MCF 10A (cell line): Measurements from ENCODE around the gene FAM117A. TPM values are rescaled to one million over a fixed set of nuclear protein-coding genes. Genes with fewer than 3 reads are reported as not detected.

Experiments used
- BruUV-seq: library from RNA; stranded (reverse); fragments of 400-500 nt; replicated peaks from 2 replicates; lab custom pipeline; 2021; lab: Mats Ljungman, UMichigan
- CTCF ChIA-PET: fragments of 300-600 bp; sonication (Branson Sonifier 250); formaldehyde crosslinking; extraction: SDS; loops from one replicate; lab custom pipeline; 2021; ENCODE audit warnings: antibody characterized with exemption, inconsistent platforms; lab: Yijun Ruan, JAX
- POLR2A ChIA-PET: fragments of 300-600, 350-650 bp; sonication (Branson Sonifier 250); formaldehyde crosslinking; extraction: SDS; loops from one replicate; lab custom pipeline; 2020; ENCODE audit warnings: antibody characterized with exemption, inconsistent platforms; lab: Yijun Ruan, JAX
- DNase-seq: peaks from one replicate; pipeline ENCODE4 v3.0.0-alpha.2; 2018; ENCODE audit not compliant: unreplicated experiment
- H3K27ac Mint-ChIP-seq: one replicate; pipeline ENCODE4 v1.8.0; 2022; ENCODE audit warnings: mild to moderate bottlenecking, low read depth, mixed read lengths; ENCODE audit not compliant: unreplicated experiment
- H3K27me3 Mint-ChIP-seq: one replicate; pipeline ENCODE4 v1.8.0; 2022; ENCODE audit warnings: mixed read lengths; ENCODE audit not compliant: insufficient read depth, unreplicated experiment
- H3K36me3 Mint-ChIP-seq: one replicate; pipeline ENCODE4 v1.8.0; 2022; ENCODE audit warnings: mild to moderate bottlenecking, moderate library complexity, mixed read lengths; ENCODE audit not compliant: insufficient read depth, unreplicated experiment
- H3K4me1 Mint-ChIP-seq: one replicate; pipeline ENCODE4 v1.8.0; 2022; ENCODE audit warnings: mixed read lengths; ENCODE audit not compliant: insufficient read depth, unreplicated experiment
- H3K4me3 Mint-ChIP-seq: one replicate; pipeline ENCODE4 v1.8.0; 2022; ENCODE audit warnings: mild to moderate bottlenecking, moderate library complexity, mixed read lengths; ENCODE audit not compliant: unreplicated experiment
- H3K9me3 Mint-ChIP-seq: one replicate; pipeline ENCODE4 v1.8.0; 2022; ENCODE audit warnings: mixed read lengths; ENCODE audit not compliant: unreplicated experiment
- CTCF ChIP-seq: fragments of 200-600 bp; IDR thresholded peaks from one replicate; pipeline ENCODE4 v1.8.0; 2022; ENCODE audit warnings: antibody characterized with exemption, mild to moderate bottlenecking; ENCODE audit not compliant: unreplicated experiment
- intact Hi-C: fragments of 100-400 bp; cut with micrococcal nuclease; formaldehyde crosslinking; loops from 2 replicates; pipeline ENCODE4 v1.14.1; 2022
- total RNA-seq: library from RNA; stranded (reverse); gene quantifications from 2 replicates; pipeline ENCODE4 v1.2.3, GENCODE V29; 2022

Gene FAM117A
- total RNA-seq, 1 experiment from 2014 or later, result 2.0 TPM

- TF ChIP-seq CTCF, result no peak
- intact Hi-C loops, result no loop called here
- Mint-ChIP-seq H3K4me1 (peaks cover 17% of the 10 kb centered on the region), H3K9me3 (no peaks in the 10 kb centered on the region), H3K27ac (peak within 1 kb of the TSS; percentile 98), H3K27me3 (no peaks in the 10 kb centered on the region), H3K4me3 (peak within 1 kb of the TSS; percentile 93), H3K36me3 (peaks cover 50% of the 10 kb centered on the region)
- no TSS peak for BruUV-seq
- DNase-seq, result peak; percentile 99
- ChIA-PET POLR2A (interaction anchor here (0.6 to 3.0 kb wide), 25 partner anchors 9 to 1885 kb away, joined by 3 to 35 read pairs (median 4); partner anchors contain the start of genes FAM117A, SLC35B1 and SPOP), CTCF (interaction anchor here (0.6 to 1.1 kb wide), 3 partner anchors 9 to 143 kb away, joined by 3 to 6 read pairs (median 3); partner anchors contain the start of gene SLC35B1)
Measured at GRCh38 chr17:49788478-49789242, 24.7 kb upstream of the FAM117A start, which contains the start of gene KAT7. TSS of gene KAT7 (plus strand) at chr17:49788681. CDS start at chr17:49788835, 154 bp downstream.

- intact Hi-C loops, result no loop called here
- TSS peak; percentile 82 for BruUV-seq
- no peak for TF ChIP-seq CTCF
Measured at GRCh38 chr17:49787884-49788477, 24.1 kb upstream of the FAM117A start.

GRCh38 chr17:49784636-49785035, 20.7 kb upstream of the FAM117A start:
- intact Hi-C loops, result no loop called here
- Mint-ChIP-seq H3K4me1 (peaks cover 13% of the 10 kb centered on the region), H3K9me3 (no peaks in the 10 kb centered on the region), H3K4me3 (no peak overlapping the region), H3K27me3 (no peaks in the 10 kb centered on the region), H3K27ac (peak overlapping the region; percentile 0), H3K36me3 (peaks cover 17% of the 10 kb centered on the region)
- BruUV-seq, result no TSS peak
- TF ChIP-seq CTCF, result no peak
- CTCF ChIA-PET, result interaction anchor here (0.6 to 0.8 kb wide), 2 partner anchors 218 to 288 kb away, joined by 3 read pairs; no protein-coding TSS in a partner anchor
- no peak for DNase-seq
- POLR2A ChIA-PET, result interaction anchor here (1.6 kb wide), 1 partner anchor 76 kb away, joined by 6 read pairs; no protein-coding TSS in a partner anchor

More at GRCh38 chr17:49787884-49788477, 24.1 kb upstream of the FAM117A start:
- DNase-seq, result no peak
- peaks cover 17% of the 10 kb centered on the region for H3K4me1 Mint-ChIP-seq
- ChIA-PET POLR2A (interaction anchor here (0.6 to 3.0 kb wide), 24 partner anchors 9 to 374 kb away, joined by 3 to 35 read pairs (median 4); partner anchors contain the start of genes FAM117A, SLC35B1 and SPOP), CTCF (interaction anchor here (0.6 to 1.1 kb wide), 4 partner anchors 10 to 143 kb away, joined by 3 to 6 read pairs (median 3); partner anchors contain the start of gene SLC35B1)
- H3K4me3 Mint-ChIP-seq, result peak overlapping the region; percentile 93
- peak overlapping the region; percentile 98 for H3K27ac Mint-ChIP-seq
- no peaks in the 10 kb centered on the region for H3K27me3 Mint-ChIP-seq
- H3K36me3 Mint-ChIP-seq, result peaks cover 43% of the 10 kb centered on the region
- no peaks in the 10 kb centered on the region for H3K9me3 Mint-ChIP-seq

- peaks cover 9% of the 10 kb centered on the region for H3K4me1 Mint-ChIP-seq
- POLR2A ChIA-PET, result interaction anchor here (0.7 to 1.7 kb wide), 2 partner anchors 12 to 22 kb away, joined by 3 to 4 read pairs; no protein-coding TSS in a partner anchor
- DNase-seq, result no peak
- CTCF ChIA-PET, result no interaction called here
- H3K27me3 Mint-ChIP-seq, result no peaks in the 10 kb centered on the region
- no peak overlapping the region for H3K4me3 Mint-ChIP-seq
- no peak overlapping the region for H3K27ac Mint-ChIP-seq
- H3K9me3 Mint-ChIP-seq, result no peaks in the 10 kb centered on the region
- no peak for TF ChIP-seq CTCF
- H3K36me3 Mint-ChIP-seq, result peaks cover 9% of the 10 kb centered on the region
- BruUV-seq, result no TSS peak
- intact Hi-C loops, result no loop called here
Measured at GRCh38 chr17:49783791-49784190, 19.9 kb upstream of the FAM117A start.
